Upper lobe of left lung (tissue), 4 donors: ENCODE results near the gene FLT4.

ENCODE experiments used
- POLR2A ChIP-seq, 4 donors: fragments of 450-650 bp; IDR thresholded peaks; one replicate each; pipeline ENCODE4 v1.5.1; 2016 to 2017; ENCODE audit warnings: antibody characterized with exemption in 4 of 4, mild to moderate bottlenecking in 2 of 4
- TF ChIP-seq, protein P1 (sequence below), 6 experiments: fragments of 450-650 bp in 4 of 6; fragments of 200-600 bp in 2 of 6; sonication (generic) in 2 of 6; IDR thresholded peaks; one replicate each; pipeline ENCODE4 v1.5.1; 2016 to 2019; ENCODE audit warnings: antibody characterized with exemption in 6 of 6

DNA sequence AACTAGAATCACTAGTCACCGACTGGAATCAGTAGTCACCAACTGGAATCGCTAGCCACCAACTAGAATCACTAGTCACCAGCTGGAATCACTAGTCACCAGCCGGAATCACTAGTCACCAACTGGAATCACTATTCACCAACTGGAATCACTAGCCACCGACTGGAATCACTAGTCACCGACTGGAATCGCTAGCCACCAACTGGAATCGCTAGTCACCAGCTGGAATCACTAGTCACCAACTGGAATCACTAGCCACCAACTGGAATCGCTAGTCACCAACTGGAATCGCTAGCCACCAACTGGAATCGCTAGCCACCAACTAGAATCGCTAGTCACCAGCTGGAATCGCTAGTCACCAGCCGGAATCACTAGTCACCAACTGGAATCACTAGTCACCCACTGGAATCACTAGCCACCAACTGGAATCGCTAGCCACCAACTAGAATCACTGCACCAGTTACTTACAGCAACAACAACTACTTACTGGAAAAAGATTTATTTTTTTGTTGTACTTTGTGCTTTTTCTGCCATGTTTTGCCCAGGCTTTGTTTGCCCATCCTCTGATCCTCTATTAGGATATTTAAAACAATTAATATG, 25.7 kb upstream of the FLT4 start:
- TF ChIP-seq, protein P1, sequence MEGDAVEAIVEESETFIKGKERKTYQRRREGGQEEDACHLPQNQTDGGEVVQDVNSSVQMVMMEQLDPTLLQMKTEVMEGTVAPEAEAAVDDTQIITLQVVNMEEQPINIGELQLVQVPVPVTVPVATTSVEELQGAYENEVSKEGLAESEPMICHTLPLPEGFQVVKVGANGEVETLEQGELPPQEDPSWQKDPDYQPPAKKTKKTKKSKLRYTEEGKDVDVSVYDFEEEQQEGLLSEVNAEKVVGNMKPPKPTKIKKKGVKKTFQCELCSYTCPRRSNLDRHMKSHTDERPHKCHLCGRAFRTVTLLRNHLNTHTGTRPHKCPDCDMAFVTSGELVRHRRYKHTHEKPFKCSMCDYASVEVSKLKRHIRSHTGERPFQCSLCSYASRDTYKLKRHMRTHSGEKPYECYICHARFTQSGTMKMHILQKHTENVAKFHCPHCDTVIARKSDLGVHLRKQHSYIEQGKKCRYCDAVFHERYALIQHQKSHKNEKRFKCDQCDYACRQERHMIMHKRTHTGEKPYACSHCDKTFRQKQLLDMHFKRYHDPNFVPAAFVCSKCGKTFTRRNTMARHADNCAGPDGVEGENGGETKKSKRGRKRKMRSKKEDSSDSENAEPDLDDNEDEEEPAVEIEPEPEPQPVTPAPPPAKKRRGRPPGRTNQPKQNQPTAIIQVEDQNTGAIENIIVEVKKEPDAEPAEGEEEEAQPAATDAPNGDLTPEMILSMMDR (IDR thresholded peaks at IDR 0.05): no peak
- no peak for TF ChIP-seq POLR2A (IDR thresholded peaks at IDR 0.05)
